Small intestine (tissue), 7 donors: Measurements from ENCODE around the gene LHFPL2. TPM values are rescaled to one million over a fixed set of nuclear protein-coding genes. Genes with fewer than 3 reads are reported as not detected.

Experiments
- DNase-seq, 2 donors: peaks; one replicate each; pipeline versions ENCODE4 v3.0.0 to v3.0.0-alpha.2; 2013
- FAIRE-seq: peaks from 2 replicates; lab custom pipeline; 2012; peaks lifted over from hg19 to GRCh38; lab: Jason Lieb, UNC
- H3K27ac ChIP-seq, 3 donors: one replicate each; pipeline ENCODE4 v1.5.1; 2013; ENCODE audit warnings: low read length in 2 of 3, mild to moderate bottlenecking in 2 of 3, control low read depth in 1 of 3, inconsistent platforms in 1 of 3, low read depth in 1 of 3, moderate library complexity in 1 of 3
- H3K27me3 ChIP-seq, 3 donors: one replicate each; pipeline ENCODE4 v1.6.1; 2013; ENCODE audit warnings: low read length in 3 of 3, inconsistent platforms in 1 of 3; ENCODE audit not compliant: control insufficient read depth in 3 of 3, insufficient read depth in 3 of 3
- H3K36me3 ChIP-seq, 3 donors: one replicate each; pipeline ENCODE4 v1.6.1; 2013; ENCODE audit warnings: low read length in 3 of 3, inconsistent platforms in 1 of 3, low read depth in 1 of 3, mild to moderate bottlenecking in 1 of 3, moderate library complexity in 1 of 3; ENCODE audit not compliant: control insufficient read depth in 3 of 3, insufficient read depth in 2 of 3
- H3K4me1 ChIP-seq, 3 donors: one replicate each; pipeline ENCODE4 v1.6.1; 2013; ENCODE audit warnings: low read length in 2 of 3, inconsistent platforms in 1 of 3, low read depth in 1 of 3, mild to moderate bottlenecking in 1 of 3, moderate library complexity in 1 of 3; ENCODE audit not compliant: control insufficient read depth in 3 of 3, insufficient read depth in 2 of 3
- H3K4me3 ChIP-seq, 3 donors: one replicate each; pipeline ENCODE4 v1.5.1; 2013; ENCODE audit warnings: low read length in 3 of 3, control low read depth in 1 of 3, inconsistent platforms in 1 of 3, low read depth in 1 of 3, mild to moderate bottlenecking in 1 of 3, moderate library complexity in 1 of 3
- H3K9me3 ChIP-seq, 2 donors: one replicate each; pipeline ENCODE4 v1.6.1; 2013; ENCODE audit warnings: low read depth in 1 of 2, low read length in 1 of 2; ENCODE audit not compliant: control insufficient read depth in 2 of 2, insufficient read depth in 1 of 2
- WGBS, 3 donors: extraction: QIAGEN DNeasy Blood & Tissue Kit; methylation state at CpG; one replicate each; pipeline ENCODE4 v1.1.7; 2013; 5-methylcytosine and 5-hydroxymethylcytosine counted together
- polyA plus RNA-seq, 4 donors: library from polyadenylated mRNA; stranded (reverse) in 3 of 4; unstranded in 1 of 4; fragments of 200-250 nt in 3 of 4; fragments of 120-200 nt in 1 of 4; gene quantifications; one replicate each; pipeline versions ENCODE4 v1.2.1 to v1.2.3, GENCODE V29; 2013
- donor health status: healthy with polysubstance abuse.
- donor health status: control.
- donor health status: control.
- donor health status: Bipolar disorder and iron deficiency.
- donor health status: healthy.

The LHFPL2 gene
- polyA plus RNA-seq, 4 donors, result 8.9 to 38.3 (median 13.0) TPM

DNA sequence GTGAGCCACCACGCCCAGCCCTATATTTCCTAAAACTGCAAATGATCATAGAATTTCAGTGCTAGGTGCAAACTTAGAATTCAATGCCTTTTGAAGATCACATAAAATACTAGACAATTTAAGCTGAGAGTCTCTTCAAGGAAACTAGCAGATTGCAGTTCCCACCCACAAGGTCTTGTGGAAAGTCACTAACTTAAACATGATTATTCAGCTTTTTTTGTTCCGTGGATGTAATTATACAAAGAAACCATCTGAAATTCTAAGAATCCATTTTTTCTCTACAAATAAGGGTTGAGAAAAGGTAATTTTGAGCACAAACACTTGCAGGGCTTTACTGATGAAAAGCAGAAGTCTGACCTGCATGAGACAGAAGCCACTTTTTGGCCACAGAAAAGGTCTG, 4.5 kb upstream of the LHFPL2 start:
- no peaks in the 10 kb centered on the region for H3K9me3 ChIP-seq
- DNase-seq, result no peak
- H3K27me3 ChIP-seq, result no peaks in the 10 kb centered on the region
- no peak overlapping the region for H3K27ac ChIP-seq
- H3K36me3 ChIP-seq, result no peaks in the 10 kb centered on the region
- H3K4me3 ChIP-seq, result no peak overlapping the region
- no peak for FAIRE-seq
- WGBS, 3 donors, result 76 to 95% (median 84%) methylated on average over 2 of the region's 2 CpGs
- H3K4me1 ChIP-seq, result peaks cover 0 to 5% (median 0%) of the 10 kb centered on the region in 3 donors

DNA sequence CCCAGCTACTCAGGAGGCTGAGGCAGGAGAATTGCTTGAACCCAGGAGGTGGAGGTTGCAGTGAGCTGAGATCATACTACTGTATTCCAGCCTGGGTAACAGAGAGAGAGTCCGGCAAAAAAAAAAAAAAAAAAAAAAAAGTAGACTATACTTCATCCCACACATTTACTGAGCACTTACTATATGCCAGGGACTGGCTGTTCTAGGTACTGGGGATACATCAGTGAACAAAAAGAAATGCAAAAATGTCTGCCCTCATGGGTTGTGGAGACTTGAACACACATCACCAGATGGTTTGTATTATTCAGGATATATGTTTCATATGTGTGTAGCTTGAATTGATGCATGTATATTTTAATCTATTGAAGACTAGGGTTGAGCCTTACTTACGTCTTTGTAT, 2.9 kb upstream of the LHFPL2 start:
- no peaks in the 10 kb centered on the region for H3K27me3 ChIP-seq
- H3K9me3 ChIP-seq, result no peaks in the 10 kb centered on the region
- no peak for FAIRE-seq
- DNase-seq, result no peak
- H3K27ac ChIP-seq, result no peak overlapping the region
- no peak overlapping the region for H3K4me3 ChIP-seq
- WGBS, 3 donors, result 89 to 94% (median 94%) methylated on average over 1 to 2 of the region's 2 CpGs
- H3K4me1 ChIP-seq, result peaks cover 0 to 10% (median 0%) of the 10 kb centered on the region in 3 donors
- H3K36me3 ChIP-seq, result no peaks in the 10 kb centered on the region

DNA sequence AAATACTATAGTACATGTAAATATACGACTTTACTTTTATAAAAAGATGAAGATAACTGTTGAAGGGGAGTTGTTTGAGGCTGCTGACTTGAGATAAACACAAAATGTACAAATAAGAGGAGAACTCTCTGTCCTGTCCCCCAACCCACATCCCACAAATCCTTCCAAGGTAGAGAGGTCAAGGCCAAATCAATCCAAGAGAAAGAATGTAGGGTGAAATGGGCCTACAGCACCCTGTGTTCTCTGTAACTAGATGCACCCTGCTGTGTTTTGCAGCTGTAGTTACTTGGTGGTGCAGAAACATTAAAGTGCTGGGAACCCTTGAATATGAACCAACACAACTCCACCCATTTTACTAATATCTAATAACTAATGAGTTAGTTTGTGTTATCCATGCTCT, 2.0 kb upstream of the LHFPL2 start:
- no peak for FAIRE-seq
- H3K36me3 ChIP-seq, result peaks cover 0 to 4% (median 0%) of the 10 kb centered on the region in 3 donors
- H3K27ac ChIP-seq, result no peak overlapping the region
- peaks cover 0 to 17% (median 0%) of the 10 kb centered on the region in 3 donors for H3K4me1 ChIP-seq
- no peaks in the 10 kb centered on the region for H3K27me3 ChIP-seq
- H3K9me3 ChIP-seq, result no peaks in the 10 kb centered on the region
- no peak overlapping the region for H3K4me3 ChIP-seq
- no peak for DNase-seq
- WGBS, 3 donors, result 79 to 91% (median 84%) methylated on average over 1 of the region's 1 CpG

DNA sequence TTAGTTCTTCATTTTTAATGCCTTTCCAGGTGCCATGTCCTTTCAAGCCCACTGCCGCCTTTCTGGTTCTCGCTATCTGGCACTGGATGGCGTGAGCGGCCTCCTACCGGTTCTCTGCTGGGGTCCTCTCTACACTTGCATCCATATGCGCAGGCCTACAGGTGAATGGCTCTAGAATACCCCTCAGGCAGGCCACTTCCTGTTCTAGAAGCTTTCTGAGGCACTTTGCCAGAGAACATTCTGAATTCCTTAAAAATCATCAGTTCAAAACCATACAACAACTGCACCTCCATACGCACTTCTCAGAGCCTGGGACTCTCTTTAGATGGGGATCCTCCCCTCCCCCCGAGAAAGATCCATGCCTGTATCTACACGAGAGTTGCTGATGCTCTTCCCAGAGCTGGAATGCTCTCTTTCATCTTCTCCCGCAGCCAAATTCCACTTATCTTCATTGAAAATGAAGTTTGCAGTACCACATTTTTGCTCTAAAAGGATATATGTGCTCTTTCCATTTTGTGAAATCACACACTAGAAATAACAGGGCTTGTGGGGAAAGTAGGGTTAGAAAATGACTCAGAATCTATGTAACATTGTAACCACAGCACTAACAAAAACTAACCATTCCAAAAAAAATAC, 1.4 kb upstream of the LHFPL2 start:
- Histone ChIP-seq H3K4me3 (no peak overlapping the region), H3K27ac (no peak overlapping the region), H3K4me1 (peaks cover 0 to 20% (median 2%) of the 10 kb centered on the region in 3 donors), H3K9me3 (no peaks in the 10 kb centered on the region), H3K36me3 (peaks cover 0 to 8% (median 0%) of the 10 kb centered on the region in 3 donors), H3K27me3 (no peaks in the 10 kb centered on the region)
- DNase-seq, result no peak
- FAIRE-seq, result no peak
- WGBS, 3 donors, result 89 to 96% (median 93%) methylated on average over 10 of the region's 10 CpGs

DNA sequence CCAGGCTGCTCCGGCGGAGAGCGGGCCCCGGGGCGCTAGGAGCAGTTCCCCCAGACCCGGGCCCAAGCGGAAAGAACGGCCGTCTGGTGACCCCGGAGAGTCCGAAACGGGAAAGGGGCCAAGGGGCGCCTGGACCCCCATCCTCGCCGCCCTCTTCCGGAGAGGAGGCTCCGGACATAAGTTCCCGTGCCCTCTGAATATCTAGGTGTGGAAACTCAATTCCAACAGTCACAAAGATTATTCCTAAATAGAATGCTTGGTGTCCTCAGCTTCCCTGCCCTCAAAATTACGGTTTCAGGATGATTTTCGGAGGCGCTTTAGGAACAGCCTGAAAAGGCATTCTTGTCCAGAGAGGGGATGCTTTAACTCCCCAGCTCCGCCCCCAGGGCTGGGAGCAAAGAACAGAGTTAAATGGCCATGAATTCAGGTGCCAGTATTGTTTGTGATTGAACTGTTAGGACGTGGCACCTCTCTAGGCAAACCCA, 681 bp upstream of the LHFPL2 start:
- Histone ChIP-seq H3K4me3 (peak overlapping the region; percentile 53 to 92 (median 53)), H3K4me1 (peaks cover 0 to 20% (median 2%) of the 10 kb centered on the region in 3 donors), H3K27me3 (no peaks in the 10 kb centered on the region), H3K36me3 (peaks cover 0 to 11% (median 0%) of the 10 kb centered on the region in 3 donors), H3K9me3 (no peaks in the 10 kb centered on the region), H3K27ac (peak overlapping the region; percentile 78 to 95 (median 93))
- 6 to 15% (median 10%) methylated on average over 22 to 23 of the region's 23 CpGs for WGBS, 3 donors
- DNase-seq (peak in 1 of 2 donors; percentile 25), FAIRE-seq (no peak)

DNA sequence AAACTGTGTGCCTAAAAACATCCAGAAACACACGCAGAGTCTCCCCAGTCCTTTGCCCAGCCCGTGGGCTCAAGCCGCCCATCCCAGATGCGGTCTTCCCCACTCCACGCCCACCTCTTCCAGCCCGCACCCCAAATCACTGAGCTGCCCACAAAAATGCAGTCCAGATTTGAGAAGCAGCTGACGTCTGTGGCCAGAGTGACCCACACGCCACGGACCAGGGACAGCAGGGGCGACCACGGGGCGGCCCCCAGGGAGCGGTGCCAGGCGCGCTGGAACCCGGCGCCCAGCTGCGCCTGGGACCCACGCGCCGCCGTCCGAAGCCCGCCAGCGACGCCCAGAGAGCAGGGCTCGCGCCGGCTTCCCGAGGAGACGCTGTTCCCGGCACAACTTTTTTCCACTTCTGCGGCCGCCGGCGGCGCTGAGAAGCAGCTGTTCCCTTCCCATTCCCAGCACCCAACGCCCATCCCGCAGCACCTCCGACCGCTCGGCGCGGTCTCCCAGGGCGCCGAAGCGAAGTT, 674 bp downstream of the LHFPL2 start:
- Histone ChIP-seq H3K4me1 (peaks cover 0 to 21% (median 3%) of the 10 kb centered on the region in 3 donors), H3K27me3 (no peaks in the 10 kb centered on the region), H3K9me3 (no peaks in the 10 kb centered on the region), H3K4me3 (peak overlapping the region; percentile 53 to 92 (median 84)), H3K36me3 (peaks cover 0 to 11% (median 0%) of the 10 kb centered on the region in 3 donors), H3K27ac (peak overlapping the region; percentile 92 to 95 (median 93))
- FAIRE-seq (no peak), DNase-seq (peak in 1 of 2 donors; percentile 52)
- WGBS, 3 donors, result 0% methylated on average over 43 to 47 of the region's 47 CpGs

DNA sequence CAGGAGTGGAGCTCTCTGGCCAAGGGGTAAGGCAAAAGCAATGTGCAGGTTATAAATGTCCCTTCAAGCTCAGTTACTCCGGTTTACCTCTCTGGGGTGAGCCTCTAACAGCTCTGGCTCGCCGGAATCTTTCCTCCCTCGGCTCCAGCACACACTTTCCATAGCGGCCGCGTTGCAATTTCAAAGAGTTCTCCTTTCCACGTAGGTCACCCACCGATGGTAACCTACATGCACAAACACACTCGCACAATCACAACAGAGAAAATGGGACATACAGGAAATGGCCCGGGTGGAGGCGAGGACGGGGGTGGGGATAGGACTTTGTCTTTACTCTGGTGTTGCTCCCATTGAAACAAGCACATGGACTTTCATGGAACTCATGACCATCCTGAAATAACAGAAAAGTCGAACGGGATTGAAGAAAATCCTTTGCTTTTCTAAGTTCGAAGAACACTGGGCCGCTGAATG, 1.2 kb downstream of the LHFPL2 start:
- Histone ChIP-seq H3K4me1 (peaks cover 0 to 26% (median 8%) of the 10 kb centered on the region in 3 donors), H3K36me3 (peaks cover 0 to 13% (median 0%) of the 10 kb centered on the region in 3 donors), H3K27me3 (no peaks in the 10 kb centered on the region), H3K9me3 (no peaks in the 10 kb centered on the region), H3K4me3 (peak overlapping the region in 2 of 3 donors; percentile 84 to 92), H3K27ac (peak overlapping the region; percentile 92 to 95 (median 93))
- FAIRE-seq, result no peak
- DNase-seq, result peak; percentile 81 to 82
- WGBS, 3 donors, result 2 to 4% (median 2%) methylated on average over 17 of the region's 17 CpGs

DNA sequence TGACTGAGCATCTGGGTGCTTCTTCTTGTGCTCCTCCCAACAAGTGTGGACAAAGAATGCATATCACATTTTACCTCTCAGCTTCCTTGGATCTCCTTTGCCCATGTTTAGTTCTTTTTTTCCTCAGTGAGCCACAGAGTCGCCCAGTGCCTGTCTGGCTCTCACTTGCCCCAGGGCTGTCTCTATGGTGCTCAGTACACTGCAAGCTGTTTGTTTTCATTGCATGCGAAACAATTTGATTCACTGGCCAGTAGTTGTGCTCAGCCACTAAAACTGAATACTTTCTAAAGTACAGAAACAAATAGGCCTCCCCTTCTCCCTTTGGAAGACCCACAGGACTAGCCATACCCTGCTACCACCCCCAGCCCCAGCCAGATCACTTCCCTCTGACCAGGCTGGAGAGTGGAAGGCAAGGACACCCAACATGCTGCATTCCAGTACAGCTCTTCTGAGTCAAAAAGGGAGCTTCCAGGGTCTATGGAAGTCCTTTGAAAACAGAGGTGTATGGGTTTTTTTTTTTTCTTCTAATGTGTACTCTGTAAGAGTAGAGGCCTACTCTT, 3.8 kb downstream of the LHFPL2 start:
- FAIRE-seq (no peak), DNase-seq (no peak)
- WGBS, 3 donors, result 42 to 68% (median 64%) methylated on average over 2 of the region's 2 CpGs
- no peaks in the 10 kb centered on the region for H3K27me3 ChIP-seq
- peaks cover 5 to 47% (median 19%) of the 10 kb centered on the region in 3 donors for H3K4me1 ChIP-seq
- H3K27ac ChIP-seq, result no peak overlapping the region
- peaks cover 0 to 14% (median 1%) of the 10 kb centered on the region in 3 donors for H3K36me3 ChIP-seq
- no peaks in the 10 kb centered on the region for H3K9me3 ChIP-seq
- H3K4me3 ChIP-seq, result no peak overlapping the region
